ENCODE measurements around the gene TSC2.
A peak's percentile ranks its signal among the peaks of the same experiment; 100 is the strongest.

Gene TSC2

GRCh38 chr16:2003231-2003826, 44.5 kb upstream of the TSC2 start:
- TF ChIP-seq EP300 (IDR thresholded peaks at IDR 0.05; ENCODE audit: borderline replicate concordance) = no peak
- no peak for TF ChIP-seq CREB1 (IDR thresholded peaks at IDR 0.05; ENCODE audit: low read depth)
- TF ChIP-seq ZBTB7A (IDR thresholded peaks at IDR 0.05; ENCODE audit: low read depth) = no peak
- no peak for TF ChIP-seq CEBPB (IDR thresholded peaks at IDR 0.05)

- TF ChIP-seq TAF1 (IDR thresholded peaks at IDR 0.05; ENCODE audit: low read depth) (no peak), TEAD4 (IDR thresholded peaks at IDR 0.05) (no peak), ZBTB7A (IDR thresholded peaks at IDR 0.05; ENCODE audit: low read depth) (no peak), EGR1 (IDR thresholded peaks at IDR 0.05) (no peak), CEBPB (IDR thresholded peaks at IDR 0.05) (no peak), YY1 (IDR thresholded peaks at IDR 0.05; ENCODE audit: low read depth) (0 out of 2 replicates have a peak, but pooled peaks have one; percentile 64), RAD21 (IDR thresholded peaks at IDR 0.05; ENCODE audit: low read depth) (peak; percentile 46; the same call in 1 of the 2 replicates), CREB1 (IDR thresholded peaks at IDR 0.05; ENCODE audit: low read depth) (no peak), FOXM1 (IDR thresholded peaks at IDR 0.05; ENCODE audit: borderline replicate concordance, low read depth) (no peak), TCF12 (IDR thresholded peaks at IDR 0.05; ENCODE audit: low read depth) (no peak), EP300 (IDR thresholded peaks at IDR 0.05; ENCODE audit: borderline replicate concordance) (no peak), NFIC (IDR thresholded peaks at IDR 0.05) (no peak)
- TF ChIP-seq, protein P1, sequence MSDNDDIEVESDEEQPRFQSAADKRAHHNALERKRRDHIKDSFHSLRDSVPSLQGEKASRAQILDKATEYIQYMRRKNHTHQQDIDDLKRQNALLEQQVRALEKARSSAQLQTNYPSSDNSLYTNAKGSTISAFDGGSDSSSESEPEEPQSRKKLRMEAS (IDR thresholded peaks at IDR 0.05) = peak; percentile 25; the same call in 1 of the 2 replicates
- TF ChIP-seq, protein P2, sequence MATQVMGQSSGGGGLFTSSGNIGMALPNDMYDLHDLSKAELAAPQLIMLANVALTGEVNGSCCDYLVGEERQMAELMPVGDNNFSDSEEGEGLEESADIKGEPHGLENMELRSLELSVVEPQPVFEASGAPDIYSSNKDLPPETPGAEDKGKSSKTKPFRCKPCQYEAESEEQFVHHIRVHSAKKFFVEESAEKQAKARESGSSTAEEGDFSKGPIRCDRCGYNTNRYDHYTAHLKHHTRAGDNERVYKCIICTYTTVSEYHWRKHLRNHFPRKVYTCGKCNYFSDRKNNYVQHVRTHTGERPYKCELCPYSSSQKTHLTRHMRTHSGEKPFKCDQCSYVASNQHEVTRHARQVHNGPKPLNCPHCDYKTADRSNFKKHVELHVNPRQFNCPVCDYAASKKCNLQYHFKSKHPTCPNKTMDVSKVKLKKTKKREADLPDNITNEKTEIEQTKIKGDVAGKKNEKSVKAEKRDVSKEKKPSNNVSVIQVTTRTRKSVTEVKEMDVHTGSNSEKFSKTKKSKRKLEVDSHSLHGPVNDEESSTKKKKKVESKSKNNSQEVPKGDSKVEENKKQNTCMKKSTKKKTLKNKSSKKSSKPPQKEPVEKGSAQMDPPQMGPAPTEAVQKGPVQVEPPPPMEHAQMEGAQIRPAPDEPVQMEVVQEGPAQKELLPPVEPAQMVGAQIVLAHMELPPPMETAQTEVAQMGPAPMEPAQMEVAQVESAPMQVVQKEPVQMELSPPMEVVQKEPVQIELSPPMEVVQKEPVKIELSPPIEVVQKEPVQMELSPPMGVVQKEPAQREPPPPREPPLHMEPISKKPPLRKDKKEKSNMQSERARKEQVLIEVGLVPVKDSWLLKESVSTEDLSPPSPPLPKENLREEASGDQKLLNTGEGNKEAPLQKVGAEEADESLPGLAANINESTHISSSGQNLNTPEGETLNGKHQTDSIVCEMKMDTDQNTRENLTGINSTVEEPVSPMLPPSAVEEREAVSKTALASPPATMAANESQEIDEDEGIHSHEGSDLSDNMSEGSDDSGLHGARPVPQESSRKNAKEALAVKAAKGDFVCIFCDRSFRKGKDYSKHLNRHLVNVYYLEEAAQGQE (IDR thresholded peaks at IDR 0.05; ENCODE audit: low read depth) = no peak
- TF ChIP-seq, protein P3, sequence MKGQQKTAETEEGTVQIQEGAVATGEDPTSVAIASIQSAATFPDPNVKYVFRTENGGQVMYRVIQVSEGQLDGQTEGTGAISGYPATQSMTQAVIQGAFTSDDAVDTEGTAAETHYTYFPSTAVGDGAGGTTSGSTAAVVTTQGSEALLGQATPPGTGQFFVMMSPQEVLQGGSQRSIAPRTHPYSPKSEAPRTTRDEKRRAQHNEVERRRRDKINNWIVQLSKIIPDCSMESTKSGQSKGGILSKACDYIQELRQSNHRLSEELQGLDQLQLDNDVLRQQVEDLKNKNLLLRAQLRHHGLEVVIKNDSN (IDR thresholded peaks at IDR 0.05) = no peak
Measured at GRCh38 chr16:2003827-2004641, 43.8 kb upstream of the TSC2 start.

DNA sequence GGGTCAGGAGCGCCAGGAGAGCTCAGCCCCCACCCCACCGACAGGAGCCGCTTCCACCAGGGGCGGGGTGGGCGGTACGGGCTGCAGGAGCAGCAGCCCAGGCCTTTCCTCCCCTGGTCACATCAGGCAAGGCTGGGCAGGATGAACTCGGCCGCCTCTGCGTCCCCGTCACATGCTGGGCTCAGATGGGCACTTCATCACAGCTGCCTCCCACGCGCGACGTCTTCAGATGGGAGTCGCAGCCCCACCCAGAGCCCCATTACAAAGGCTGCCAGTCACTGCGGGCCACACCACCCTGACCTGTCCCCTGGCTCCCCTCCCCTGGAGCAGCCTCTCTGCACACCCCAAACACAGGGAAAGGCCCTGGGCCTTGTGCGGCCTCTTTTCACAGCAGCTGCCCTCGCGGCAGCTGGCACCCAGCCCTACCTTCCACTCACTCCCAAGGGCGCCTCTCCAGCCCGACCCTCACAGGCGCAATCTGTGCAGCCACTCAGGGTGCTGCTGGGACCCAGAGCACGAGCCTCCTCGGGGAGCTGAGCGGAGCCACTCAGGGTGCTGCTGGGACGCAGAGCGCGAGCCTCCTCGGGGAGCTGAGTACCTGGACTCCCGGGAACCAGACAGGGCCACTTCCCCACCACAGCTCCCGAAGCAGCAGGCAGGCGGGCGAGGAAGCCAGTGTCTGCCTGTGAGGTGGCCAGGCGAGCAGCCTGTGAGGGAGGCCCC, 42.8 kb upstream of the TSC2 start:
- TF ChIP-seq, protein P2 (IDR thresholded peaks at IDR 0.05; ENCODE audit: low read depth) = no peak
- TF ChIP-seq EGR1 (IDR thresholded peaks at IDR 0.05) (no peak), RAD21 (IDR thresholded peaks at IDR 0.05; ENCODE audit: low read depth) (no peak), CEBPB (IDR thresholded peaks at IDR 0.05) (no peak), EP300 (IDR thresholded peaks at IDR 0.05; ENCODE audit: borderline replicate concordance) (no peak)
- TF ChIP-seq, protein P3 (IDR thresholded peaks at IDR 0.05) = no peak

DNA sequence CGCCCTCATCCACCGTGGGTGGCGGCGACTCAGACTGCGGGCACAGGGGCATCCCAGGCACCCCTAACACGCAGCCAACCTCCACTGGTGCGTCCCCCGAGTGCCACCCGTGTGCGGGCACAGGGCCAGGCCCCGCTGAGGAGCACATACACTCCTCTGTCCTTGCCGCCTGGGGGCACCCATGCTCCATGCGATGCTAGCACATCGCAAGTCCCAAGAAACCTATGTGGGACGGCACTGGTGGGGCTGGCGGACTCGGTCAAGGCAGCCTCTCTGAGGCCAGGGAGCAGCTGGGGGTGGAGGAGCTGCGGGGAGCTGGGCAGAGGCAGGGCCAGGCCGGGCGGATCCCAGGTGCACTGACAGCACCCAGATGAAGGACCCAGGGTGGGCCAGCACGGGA, 42.1 kb upstream of the TSC2 start:
- TF ChIP-seq, protein P1 (IDR thresholded peaks at IDR 0.05) = no peak
- no peak for TF ChIP-seq RAD21 (IDR thresholded peaks at IDR 0.05; ENCODE audit: low read depth)
- no peak for TF ChIP-seq YY1 (IDR thresholded peaks at IDR 0.05; ENCODE audit: low read depth)
- TF ChIP-seq FOXM1 (IDR thresholded peaks at IDR 0.05; ENCODE audit: borderline replicate concordance, low read depth) = no peak
- TF ChIP-seq TAF1 (IDR thresholded peaks at IDR 0.05; ENCODE audit: low read depth) = no peak
- TF ChIP-seq CEBPB (IDR thresholded peaks at IDR 0.05) = no peak
- no peak for TF ChIP-seq ZBTB7A (IDR thresholded peaks at IDR 0.05; ENCODE audit: low read depth)
- TF ChIP-seq NFIC (IDR thresholded peaks at IDR 0.05) = no peak
- no peak for TF ChIP-seq EP300 (IDR thresholded peaks at IDR 0.05; ENCODE audit: borderline replicate concordance)
- no peak for TF ChIP-seq TCF12 (IDR thresholded peaks at IDR 0.05; ENCODE audit: low read depth)
- no peak for TF ChIP-seq TEAD4 (IDR thresholded peaks at IDR 0.05)
- no peak for TF ChIP-seq CREB1 (IDR thresholded peaks at IDR 0.05; ENCODE audit: low read depth)
- TF ChIP-seq, protein P3 (IDR thresholded peaks at IDR 0.05) = no peak
- TF ChIP-seq, protein P2 (IDR thresholded peaks at IDR 0.05; ENCODE audit: low read depth) = no peak
- TF ChIP-seq EGR1 (IDR thresholded peaks at IDR 0.05) = no peak
